Measurements from ENCODE around the gene NSL1. TPM values are rescaled to one million over a fixed set of nuclear protein-coding genes. Genes with fewer than 3 reads are reported as not detected.
"Not testable (repeated sequence)": the region's sequence is repeated elsewhere in the genome, so short reads cannot be mapped to it uniquely, and the experiment has no call there.

The NSL1 gene
- total RNA-seq, 1 experiment from 2014 or later, result 50.3 TPM

- no peak for DNase-seq (ENCODE audit: extremely low read depth, low read depth)
Measured at GRCh38 chr1:212712451-212713303, 78.9 kb downstream of the NSL1 start.

GRCh38 chr1:212711974-212712373, 79.6 kb downstream of the NSL1 start:
- not testable (repeated sequence) for DNase-seq (ENCODE audit: extremely low read depth, low read depth)

GRCh38 chr1:212710566-212710965, 81.0 kb downstream of the NSL1 start:
- no peak for DNase-seq (ENCODE audit: extremely low read depth, low read depth)

GRCh38 chr1:212703991-212704564, 87.5 kb downstream of the NSL1 start:
- no peak for DNase-seq (ENCODE audit: extremely low read depth, low read depth)

GRCh38 chr1:212702672-212703071, 88.9 kb downstream of the NSL1 start:
- no peak for DNase-seq (ENCODE audit: extremely low read depth, low read depth)

GRCh38 chr1:212701910-212702309, 89.7 kb downstream of the NSL1 start:
- no peak for DNase-seq (ENCODE audit: extremely low read depth, low read depth)

GRCh38 chr1:212700892-212701819, 90.4 kb downstream of the NSL1 start:
- peak; percentile 38 for DNase-seq (ENCODE audit: extremely low read depth, low read depth)

- no peak for DNase-seq (ENCODE audit: extremely low read depth, low read depth)
Measured at GRCh38 chr1:212700223-212700891, 91.2 kb downstream of the NSL1 start.

GRCh38 chr1:212699625-212700222, 91.9 kb downstream of the NSL1 start, which contains the start of gene BATF3:
Gene BATF3, minus strand, starts transcription at chr1:212699840. Its CDS starts 78 bp downstream, at chr1:212699762.
- no peak for DNase-seq (ENCODE audit: extremely low read depth, low read depth)

GRCh38 chr1:212699104-212699624, 92.4 kb downstream of the NSL1 start:
- DNase-seq (ENCODE audit: extremely low read depth, low read depth), result peak; percentile 43

GRCh38 chr1:212698467-212699103, 93.0 kb downstream of the NSL1 start:
- DNase-seq (ENCODE audit: extremely low read depth, low read depth), result no peak

- DNase-seq (ENCODE audit: extremely low read depth, low read depth), result no peak
Measured at GRCh38 chr1:212696721-212697331, 94.8 kb downstream of the NSL1 start.

GRCh38 chr1:212692774-212693644, 98.6 kb downstream of the NSL1 start:
- DNase-seq (ENCODE audit: extremely low read depth, low read depth), result no peak

GRCh38 chr1:212691561-212692071, 100.0 kb downstream of the NSL1 start:
- no peak for DNase-seq (ENCODE audit: extremely low read depth, low read depth)

GRCh38 chr1:212690816-212691403, 100.7 kb downstream of the NSL1 start:
- DNase-seq (ENCODE audit: extremely low read depth, low read depth), result no peak

GRCh38 chr1:212689758-212690529, 101.6 kb downstream of the NSL1 start:
- no peak for DNase-seq (ENCODE audit: extremely low read depth, low read depth)

Measured in NCI-H460 (cell line).